KOPT-K1 (cell line): ENCODE results near the gene ZNF423.

Source experiments
- H3K27ac ChIP-seq: fragments of 200-600 bp; sonication (generic); 2 replicates; pipeline ENCODE4 v1.5.1; 2016; ENCODE audit warnings: antibody characterized with exemption, mild to moderate bottlenecking, low read depth, low read length; ENCODE audit not compliant: poor library complexity, severe bottlenecking
- H3K36me3 ChIP-seq: fragments of 200-600 bp; sonication (generic); 2 replicates; pipeline ENCODE4 v1.5.1; 2017; ENCODE audit warnings: antibody characterized with exemption, mild to moderate bottlenecking, low read length, moderate library complexity; ENCODE audit not compliant: insufficient read depth
- H3K9me3 ChIP-seq: fragments of 200-600 bp; sonication (generic); 2 replicates; pipeline ENCODE4 v1.5.1; 2017; ENCODE audit warnings: antibody characterized with exemption, low read length, mild to moderate bottlenecking; ENCODE audit not compliant: insufficient read depth, poor library complexity, severe bottlenecking

The ZNF423 gene

GRCh38 chr16:49560004-49560830 lies 295.7 kb downstream of the ZNF423 start:
- no peak overlapping the region for H3K27ac ChIP-seq
- H3K9me3 ChIP-seq = no peaks in the 10 kb centered on the region
- no peaks in the 10 kb centered on the region for H3K36me3 ChIP-seq

DNA sequence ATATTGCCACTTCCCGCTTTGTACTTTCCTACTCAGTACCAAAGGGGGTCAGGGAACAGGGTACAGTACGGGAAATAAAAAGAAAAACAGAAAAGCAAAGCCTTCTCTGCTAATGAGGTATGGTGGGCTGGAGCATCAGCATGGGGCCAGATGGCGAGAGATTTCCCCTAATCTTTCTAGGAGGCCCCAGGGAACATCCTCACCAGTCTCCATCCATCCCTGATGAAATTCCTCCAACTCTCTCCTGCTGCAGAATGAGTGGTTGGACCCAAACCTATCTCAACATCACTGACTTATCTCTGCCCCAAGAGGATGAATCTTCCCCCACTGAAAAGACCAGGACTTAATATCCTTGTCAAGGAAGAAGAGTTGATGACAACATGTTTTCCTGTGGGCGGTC lies 296.7 kb downstream of the ZNF423 start:
- Histone ChIP-seq H3K27ac (no peak overlapping the region), H3K36me3 (no peaks in the 10 kb centered on the region), H3K9me3 (no peaks in the 10 kb centered on the region)

DNA sequence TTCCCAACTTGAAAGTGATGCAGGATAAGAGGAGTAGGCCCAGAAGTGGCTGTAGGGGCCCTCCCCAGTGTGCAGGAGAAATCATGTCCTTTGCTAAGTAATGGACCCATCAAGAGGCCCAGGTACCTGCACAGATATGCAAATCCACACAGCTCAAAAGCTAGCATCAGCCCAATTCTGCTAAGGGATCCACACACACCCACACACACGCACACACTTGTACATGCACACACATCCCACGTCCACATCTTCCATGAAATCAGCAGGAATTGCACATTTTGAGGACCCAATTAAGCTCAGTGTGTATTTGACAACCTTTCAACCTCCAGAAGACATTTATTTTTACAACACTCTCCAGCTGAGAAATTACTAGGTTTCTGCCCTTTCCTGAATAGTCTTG lies 297.5 kb downstream of the ZNF423 start:
- Histone ChIP-seq H3K36me3 (no peaks in the 10 kb centered on the region), H3K9me3 (no peaks in the 10 kb centered on the region), H3K27ac (no peak overlapping the region)

DNA sequence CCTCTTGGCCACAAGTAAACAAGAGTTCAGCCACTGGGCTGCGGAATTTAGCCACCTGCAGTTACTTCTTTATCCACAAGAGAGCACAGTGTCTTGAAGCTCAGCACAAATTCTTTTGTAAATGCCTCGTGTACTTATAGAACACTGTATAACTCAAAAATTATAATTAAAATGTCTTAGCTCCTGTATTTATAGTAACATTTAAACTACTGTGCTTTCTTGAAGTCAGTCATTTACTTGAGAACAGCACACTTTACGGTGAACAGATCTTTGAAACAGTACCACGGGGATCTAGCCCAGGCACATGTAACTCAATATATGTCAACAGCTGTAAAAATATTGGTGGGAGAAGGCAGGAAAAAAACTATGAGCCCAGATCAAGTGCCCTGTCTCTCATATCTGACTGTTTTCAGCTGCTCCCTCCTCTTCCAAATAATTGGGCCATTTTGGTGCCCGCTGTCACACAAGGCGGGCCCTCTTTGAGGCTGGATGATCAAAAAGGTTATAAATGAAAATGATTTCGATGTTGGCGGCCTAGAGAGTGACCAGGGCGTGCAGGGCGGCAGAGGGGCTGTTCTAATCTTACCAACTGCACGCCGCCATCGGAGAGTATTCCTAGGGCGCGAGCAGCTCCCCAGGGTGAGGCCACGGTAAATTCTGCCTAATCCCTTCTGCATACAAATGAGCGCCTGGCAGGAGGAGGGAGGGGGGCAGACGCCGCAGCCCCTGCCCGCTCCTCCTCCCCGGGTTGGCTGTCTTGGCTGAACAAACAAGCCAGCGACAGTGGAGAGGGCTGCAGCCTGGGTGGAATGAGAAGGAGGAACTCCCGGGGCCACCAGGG lies 299.1 kb downstream of the ZNF423 start:
- no peaks in the 10 kb centered on the region for H3K36me3 ChIP-seq
- H3K9me3 ChIP-seq = no peaks in the 10 kb centered on the region
- no peak overlapping the region for H3K27ac ChIP-seq

GRCh38 chr16:49556249-49556605 lies 299.7 kb downstream of the ZNF423 start:
- Histone ChIP-seq H3K9me3 (no peaks in the 10 kb centered on the region), H3K27ac (no peak overlapping the region), H3K36me3 (no peaks in the 10 kb centered on the region)

DNA sequence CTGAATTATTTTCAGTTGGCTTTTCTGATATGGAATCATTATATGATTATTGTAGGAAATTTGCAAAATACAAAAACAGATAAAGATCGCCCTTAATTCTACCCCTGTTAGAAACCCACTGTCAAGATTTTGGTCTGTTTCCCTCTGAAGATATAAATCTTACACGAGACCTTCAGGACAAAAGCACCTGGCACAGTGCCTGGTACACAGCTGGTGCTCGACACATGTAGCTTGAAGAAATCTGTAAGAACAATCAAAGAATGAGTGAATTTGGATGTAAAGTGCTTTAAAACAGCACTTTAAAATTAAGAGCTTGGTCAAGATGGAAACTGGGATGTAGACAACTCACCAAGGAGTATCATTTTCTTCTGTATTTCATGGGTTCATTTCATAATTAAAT lies 301.2 kb downstream of the ZNF423 start:
- no peaks in the 10 kb centered on the region for H3K36me3 ChIP-seq
- H3K27ac ChIP-seq = no peak overlapping the region
- H3K9me3 ChIP-seq = no peaks in the 10 kb centered on the region

- no peaks in the 10 kb centered on the region for H3K36me3 ChIP-seq
These were observed 303.5 kb downstream of the ZNF423 start for GRCh38 chr16:49552313-49552928.

GRCh38 chr16:49550666-49551065 lies 305.2 kb downstream of the ZNF423 start:
- Histone ChIP-seq H3K36me3 (no peaks in the 10 kb centered on the region), H3K27ac (no peak overlapping the region)

More at GRCh38 chr16:49552313-49552928, 303.5 kb downstream of the ZNF423 start:
- H3K9me3 ChIP-seq = no peaks in the 10 kb centered on the region
- H3K27ac ChIP-seq = no peak overlapping the region

DNA sequence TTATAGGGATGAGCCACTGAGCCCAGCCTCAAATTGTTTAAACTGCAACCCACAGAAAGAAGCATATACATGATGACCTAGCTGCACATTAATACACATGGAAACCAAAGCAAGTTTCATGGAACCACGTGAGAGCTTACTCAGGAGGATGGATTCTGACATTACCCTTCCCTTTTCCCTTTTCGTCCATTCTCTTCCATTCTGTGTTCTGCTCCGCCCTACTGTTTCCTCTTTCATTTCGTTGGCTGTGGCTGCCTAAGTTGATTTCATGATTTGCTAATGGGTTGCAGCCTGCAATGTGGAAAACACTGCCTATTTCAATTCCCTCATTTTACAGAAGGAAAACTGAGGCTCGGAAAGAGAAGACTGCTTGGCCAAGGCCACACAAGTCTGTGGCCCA lies 305.8 kb downstream of the ZNF423 start:
- no peak overlapping the region for H3K27ac ChIP-seq
- H3K36me3 ChIP-seq = no peaks in the 10 kb centered on the region
- H3K9me3 ChIP-seq = no peaks in the 10 kb centered on the region

More at GRCh38 chr16:49550666-49551065, 305.2 kb downstream of the ZNF423 start:
- no peaks in the 10 kb centered on the region for H3K9me3 ChIP-seq

GRCh38 chr16:49548325-49548970 lies 307.5 kb downstream of the ZNF423 start:
- Histone ChIP-seq H3K27ac (no peak overlapping the region), H3K9me3 (no peaks in the 10 kb centered on the region), H3K36me3 (no peaks in the 10 kb centered on the region)

DNA sequence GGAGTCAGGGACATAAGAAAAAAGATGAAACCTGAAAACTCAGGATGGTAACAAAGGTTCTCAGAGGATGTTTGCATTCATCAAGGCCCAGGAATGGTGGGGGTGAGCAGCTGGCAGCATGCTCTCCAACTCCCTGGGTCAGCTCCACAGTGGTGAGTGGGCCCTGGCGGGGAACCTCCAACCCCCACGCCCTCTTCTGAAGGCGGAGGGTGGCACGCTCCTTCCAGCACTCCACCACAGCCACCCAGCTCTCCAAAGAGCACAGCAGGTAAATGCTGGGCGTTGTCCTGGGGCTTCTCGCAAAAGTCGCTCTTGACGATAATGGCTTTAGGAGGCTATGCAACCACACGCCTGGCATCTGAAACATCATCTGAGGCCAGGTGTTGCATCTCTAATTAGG lies 308.5 kb downstream of the ZNF423 start:
- Histone ChIP-seq H3K27ac (no peak overlapping the region), H3K9me3 (no peaks in the 10 kb centered on the region), H3K36me3 (no peaks in the 10 kb centered on the region)

GRCh38 chr16:49546735-49547134 lies 309.2 kb downstream of the ZNF423 start:
- Histone ChIP-seq H3K9me3 (no peaks in the 10 kb centered on the region), H3K27ac (no peak overlapping the region), H3K36me3 (no peaks in the 10 kb centered on the region)

GRCh38 chr16:49545741-49546448 lies 310.0 kb downstream of the ZNF423 start:
- Histone ChIP-seq H3K36me3 (no peaks in the 10 kb centered on the region), H3K9me3 (no peaks in the 10 kb centered on the region), H3K27ac (no peak overlapping the region)

GRCh38 chr16:49545243-49545642 lies 310.7 kb downstream of the ZNF423 start:
- H3K9me3 ChIP-seq = no peaks in the 10 kb centered on the region
- H3K27ac ChIP-seq = no peak overlapping the region
- no peaks in the 10 kb centered on the region for H3K36me3 ChIP-seq
